HCT116 (cell line): ENCODE results near the gene PLEKHM3. TPM values are rescaled to one million over a fixed set of nuclear protein-coding genes. Genes with fewer than 3 reads are reported as not detected.

Experiments used
- ATAC-seq: fragments of 200-7000 bp; cut with Tn5 transposase; 2 replicates; pipeline ENCODE4 v1.9.1; 2020; ENCODE audit warnings: mild to moderate bottlenecking, moderate library complexity
- BruUV-seq: library from RNA; stranded (reverse); fragments of 400-500 nt; replicated peaks from 2 replicates; lab custom pipeline; 2021; lab: Mats Ljungman, UMichigan
- CTCF ChIA-PET: fragments of 300-600 bp; sonication (Branson Sonifier 250); formaldehyde crosslinking; loops from one replicate; lab custom pipeline; 2021; ENCODE audit warnings: antibody characterized with exemption; lab: Charles Lee
- POLR2A ChIA-PET: fragments of 300-600, 350-600 bp; sonication (Branson Sonifier 250); formaldehyde crosslinking; loops from one replicate; lab custom pipeline; 2021; ENCODE audit warnings: antibody characterized with exemption; lab: Charles Lee
- RAD21 ChIA-PET, 2 experiments: fragments of 300-600 bp; sonication (Branson Sonifier 250); formaldehyde crosslinking; loops; one replicate each; lab custom pipeline; 2023; ENCODE audit warnings: low total read pairs in 2 of 2; ENCODE audit not compliant: uncharacterized antibody in 2 of 2, unreplicated experiment in 2 of 2, low non-redundant PET in 1 of 2; lab: Charles Lee
- DNase-seq: peaks from one replicate; pipeline ENCODE4 v3.0.0-alpha.2; 2010; ENCODE audit warnings: low read depth, low spot score
- H2AFZ ChIP-seq: fragments of 200-600 bp; shearing (Covaris generic), sonication (generic); 2 replicates; pipeline ENCODE4 v1.6.1; 2017; ENCODE audit warnings: low read depth, mixed run types, mixed read lengths, antibody characterized with exemption, low read length; ENCODE audit not compliant: poor library complexity, severe bottlenecking
- H3K27ac ChIP-seq: 2 replicates; pipeline ENCODE4 v1.5.1; 2012; ENCODE audit warnings: low read depth, low read length
- H3K27me3 ChIP-seq: fragments of 200-600 bp; sonication (generic); 2 replicates; pipeline ENCODE4 v1.6.1; 2016; ENCODE audit warnings: mixed run types, low read length, mixed read lengths; ENCODE audit not compliant: insufficient read depth
- H3K36me3 ChIP-seq, 2 experiments: fragments of 200-500 bp in 1 of 2; fragments of 200-600 bp in 1 of 2; sonication (Bioruptor generic) in 1 of 2; sonication (generic) in 1 of 2; 2 replicates each; pipeline versions ENCODE4 v1.5.1 to v1.6.1; 2014 to 2016; ENCODE audit warnings: low read length in 2 of 2, inconsistent platforms in 1 of 2, mixed read lengths in 1 of 2, mixed run types in 1 of 2; ENCODE audit not compliant: insufficient read depth in 2 of 2, control insufficient read depth in 1 of 2
- H3K4me1 ChIP-seq, 2 experiments: fragments of 200-600 bp in 1 of 2; sonication (generic) in 1 of 2; 2 replicates each; pipeline versions ENCODE4 v1.5.1 to v1.6.1; 2012 to 2017; ENCODE audit warnings: low read length in 2 of 2, inconsistent platforms in 1 of 2, mild to moderate bottlenecking in 1 of 2, mixed read lengths in 1 of 2, mixed run types in 1 of 2, moderate library complexity in 1 of 2; ENCODE audit not compliant: insufficient read depth in 2 of 2, control insufficient read depth in 1 of 2
- H3K4me2 ChIP-seq: fragments of 200-600 bp; sonication (generic); 2 replicates; pipeline ENCODE4 v1.6.1; 2017; ENCODE audit warnings: mixed run types, low read length, mixed read lengths
- H3K4me3 ChIP-seq, 2 experiments: fragments of 200-600 bp in 1 of 2; sonication (generic) in 1 of 2; replicated peaks in 1 of 2; 2 replicates each; pipeline ENCODE4 v1.5.1; 2011 to 2016; ENCODE audit warnings: low read length in 2 of 2, control low read depth in 1 of 2, low read depth in 1 of 2, mild to moderate bottlenecking in 1 of 2, mixed read lengths in 1 of 2, mixed run types in 1 of 2
- H3K79me2 ChIP-seq: fragments of 200-600 bp; sonication (generic); 2 replicates; pipeline ENCODE4 v1.6.1; 2017; ENCODE audit warnings: mild to moderate bottlenecking, mixed run types, low read length, moderate library complexity, mixed read lengths; ENCODE audit not compliant: insufficient read depth
- H3K9ac ChIP-seq: fragments of 200-600 bp; sonication (generic); 2 replicates; pipeline ENCODE4 v1.6.1; 2016; ENCODE audit warnings: low read length, mixed read lengths
- H3K9me2 ChIP-seq: fragments of 200-600 bp; sonication (generic), shearing (Covaris generic); 2 replicates; pipeline ENCODE4 v1.6.1; 2017; ENCODE audit warnings: mixed run types, mild to moderate bottlenecking, moderate library complexity; ENCODE audit not compliant: insufficient read depth
- H3K9me3 ChIP-seq, 2 experiments: fragments of 200-500 bp in 1 of 2; fragments of 200-600 bp in 1 of 2; sonication (Bioruptor generic) in 1 of 2; sonication (generic) in 1 of 2; 2 replicates each; pipeline ENCODE4 v1.6.1; 2014 to 2017; ENCODE audit warnings: low read length in 2 of 2, mixed read lengths in 2 of 2, inconsistent platforms in 1 of 2, low read depth in 1 of 2, mild to moderate bottlenecking in 1 of 2, mixed run types in 1 of 2, moderate library complexity in 1 of 2; ENCODE audit not compliant: control insufficient read depth in 1 of 2, insufficient read depth in 1 of 2
- H4K20me1 ChIP-seq: fragments of 200-600 bp; sonication (generic), shearing (Covaris generic); 2 replicates; pipeline ENCODE4 v1.6.1; 2017; ENCODE audit warnings: mixed run types, mild to moderate bottlenecking, moderate library complexity; ENCODE audit not compliant: insufficient read depth
- CBX3 ChIP-seq: IDR thresholded peaks from 2 replicates; pipeline ENCODE4 v1.6.1; 2012; ENCODE audit warnings: low read depth
- CEBPB ChIP-seq: IDR thresholded peaks from 2 replicates; pipeline ENCODE4 v1.6.1; 2012; ENCODE audit warnings: low read depth
- ELF1 ChIP-seq: IDR thresholded peaks from 2 replicates; pipeline ENCODE4 v1.6.1; 2012; ENCODE audit warnings: low read depth, borderline replicate concordance
- EZH2phosphoT487 ChIP-seq: fragments of 200-600 bp; IDR thresholded peaks from 2 replicates; pipeline ENCODE4 v1.6.1; 2018; ENCODE audit warnings: antibody characterized with exemption, borderline replicate concordance
- JUND ChIP-seq: IDR thresholded peaks from 2 replicates; pipeline ENCODE4 v1.6.1; 2012
- SP1 ChIP-seq: IDR thresholded peaks from 2 replicates; pipeline ENCODE4 v1.6.1; 2012; ENCODE audit warnings: low read depth
- TCF7L2 ChIP-seq: IDR thresholded peaks from 2 replicates; pipeline ENCODE4 v1.7.0; 2011; ENCODE audit warnings: borderline replicate concordance, inconsistent platforms; ENCODE audit not compliant: insufficient read depth, insufficient read length; ENCODE audit errors: extremely low read depth
- ZBTB33 ChIP-seq: IDR thresholded peaks from 2 replicates; pipeline ENCODE4 v1.6.1; 2011; ENCODE audit warnings: mild to moderate bottlenecking, low read length, moderate library complexity; ENCODE audit not compliant: insufficient replicate concordance; ENCODE audit errors: extremely low read depth
- ZFX ChIP-seq: fragments of 450-650 bp; IDR thresholded peaks from 2 replicates; pipeline ENCODE4 v1.6.1; 2017
- intact Hi-C: fragments of 100-400 bp; cut with micrococcal nuclease; formaldehyde crosslinking; loops from 2 replicates; pipeline ENCODE4 v1.10.0; 2022
- total RNA-seq: library from RNA; stranded (reverse); gene quantifications from one replicate; pipeline ENCODE4 v1.2.1, GENCODE V29; 2021; ENCODE audit not compliant: unreplicated experiment
- TF ChIP-seq, protein P1 (sequence below): IDR thresholded peaks from 2 replicates; pipeline ENCODE4 v1.6.1; 2012

Gene PLEKHM3
- total RNA-seq, 1 experiment from 2014 or later, result 6.3 TPM

DNA sequence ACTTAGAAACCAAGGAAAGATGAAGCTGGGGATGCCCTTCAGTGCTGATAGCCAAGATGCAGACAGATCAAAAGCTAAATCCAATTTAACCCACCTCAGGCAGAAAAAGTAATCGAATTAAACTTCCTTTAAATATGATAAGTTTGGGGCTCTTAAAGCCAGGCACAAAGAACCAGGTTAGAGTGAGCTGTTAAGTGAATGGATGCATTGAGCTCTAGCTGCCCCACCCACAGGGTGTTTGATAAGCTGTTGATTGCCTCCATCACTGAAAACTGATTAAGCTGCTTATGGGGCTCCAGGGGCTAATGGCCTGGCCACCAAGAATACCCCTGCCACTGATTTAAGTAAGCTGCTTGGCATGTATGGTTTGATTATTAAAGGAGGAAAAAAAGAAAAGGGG is 119.8 kb downstream of the PLEKHM3 start:
- no peaks in the 10 kb centered on the region for H3K27me3 ChIP-seq
- H3K4me2 ChIP-seq, result no peak overlapping the region
- H3K9me2 ChIP-seq, result no peaks in the 10 kb centered on the region
- RAD21 ChIA-PET, result no interaction called here
- H3K4me3 ChIP-seq, result no peak overlapping the region
- no peaks in the 10 kb centered on the region; a peak in 1 of 4 replicates for H3K4me1 ChIP-seq
- H2AFZ ChIP-seq, result no peak overlapping the region
- BruUV-seq, result no TSS peak
- H3K79me2 ChIP-seq, result no peaks in the 10 kb centered on the region
- H3K36me3 ChIP-seq, result no peaks in the 10 kb centered on the region
- H3K27ac ChIP-seq, result no peak overlapping the region
- H4K20me1 ChIP-seq, result no peaks in the 10 kb centered on the region
- DNase-seq (no peak), ATAC-seq (no peak)
- H3K9ac ChIP-seq, result no peak overlapping the region
- CTCF ChIA-PET, result no interaction called here
- H3K9me3 ChIP-seq, result no peaks in the 10 kb centered on the region
- intact Hi-C loops, result no loop called here
- POLR2A ChIA-PET, result no interaction called here
- TF ChIP-seq CBX3, result no peak
- no peak for TF ChIP-seq ZFX
- TF ChIP-seq JUND, result no peak
- TF ChIP-seq EZH2phosphoT487, result no peak

DNA sequence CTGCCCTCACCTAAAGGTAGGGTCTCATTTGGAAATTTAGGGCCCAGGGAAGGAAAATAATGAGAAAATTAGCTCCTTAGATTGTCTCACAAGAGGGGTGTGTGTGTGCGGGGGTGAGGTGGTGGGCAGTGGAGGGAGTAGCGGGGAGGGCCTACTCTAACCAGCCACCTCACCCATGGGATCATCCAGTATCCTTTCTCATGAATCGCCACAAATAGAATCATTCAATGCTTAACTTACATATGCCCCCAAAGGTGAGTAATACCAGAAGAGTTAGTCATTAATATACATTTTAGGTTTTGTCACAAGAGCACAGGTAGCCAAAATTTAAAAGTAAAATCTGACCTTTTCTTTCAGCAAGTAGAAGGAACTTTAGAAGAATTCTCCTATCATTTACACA is 122.1 kb downstream of the PLEKHM3 start:
- Histone ChIP-seq H4K20me1 (no peaks in the 10 kb centered on the region), H3K4me1 (no peaks in the 10 kb centered on the region; a peak in 1 of 4 replicates), H2AFZ (no peak overlapping the region), H3K4me3 (no peak overlapping the region), H3K36me3 (no peaks in the 10 kb centered on the region), H3K27ac (no peak overlapping the region), H3K9me2 (no peaks in the 10 kb centered on the region), H3K27me3 (no peaks in the 10 kb centered on the region), H3K79me2 (no peaks in the 10 kb centered on the region), H3K9me3 (no peaks in the 10 kb centered on the region), H3K9ac (no peak overlapping the region), H3K4me2 (no peak overlapping the region)
- BruUV-seq, result no TSS peak
- ATAC-seq, result no peak
- TF ChIP-seq, protein P1, sequence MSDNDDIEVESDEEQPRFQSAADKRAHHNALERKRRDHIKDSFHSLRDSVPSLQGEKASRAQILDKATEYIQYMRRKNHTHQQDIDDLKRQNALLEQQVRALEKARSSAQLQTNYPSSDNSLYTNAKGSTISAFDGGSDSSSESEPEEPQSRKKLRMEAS, result no peak
- no peak for TF ChIP-seq ELF1
- no peak for TF ChIP-seq ZBTB33
- TF ChIP-seq TCF7L2, result no peak
- no peak for TF ChIP-seq CEBPB
- TF ChIP-seq SP1, result no peak
- ChIA-PET POLR2A (no interaction called here), CTCF (no interaction called here), RAD21 (no interaction called here)
- DNase-seq, result no peak
- intact Hi-C loops, result no loop called here
